Astrocyte (in vitro differentiated cells and primary cell): ENCODE results near the gene CLK2.

ENCODE experiments used
- CTCF ChIP-seq: IDR thresholded peaks from 2 replicates; pipeline ENCODE4 v1.5.1; 2011; ENCODE audit warnings: low read depth, mild to moderate bottlenecking, inconsistent platforms, low read length, moderate library complexity; ENCODE audit not compliant: insufficient read depth
- EZH2 ChIP-seq: IDR thresholded peaks from 2 replicates; pipeline ENCODE4 v1.6.1; 2012; ENCODE audit warnings: mild to moderate bottlenecking, low read length, inconsistent platforms; ENCODE audit not compliant: insufficient read depth

- TF ChIP-seq CTCF, result no peak
- TF ChIP-seq EZH2, result no peak
These were observed 31.3 kb upstream of the CLK2 start for GRCh38 chr1:155304558-155305063.
